Cerebellar nuclear complex (tissue), 1 donor: ENCODE measurements around the gene TXN.
"Not testable (repeated sequence)": the region's sequence is repeated elsewhere in the genome, so short reads cannot be mapped to it uniquely, and the experiment has no call there.

Experiments used
- DNase-seq, 2 experiments: peaks; one replicate each; lab custom pipeline; 2025; lab: John Stamatoyannopoulos, UW

Gene TXN

DNA sequence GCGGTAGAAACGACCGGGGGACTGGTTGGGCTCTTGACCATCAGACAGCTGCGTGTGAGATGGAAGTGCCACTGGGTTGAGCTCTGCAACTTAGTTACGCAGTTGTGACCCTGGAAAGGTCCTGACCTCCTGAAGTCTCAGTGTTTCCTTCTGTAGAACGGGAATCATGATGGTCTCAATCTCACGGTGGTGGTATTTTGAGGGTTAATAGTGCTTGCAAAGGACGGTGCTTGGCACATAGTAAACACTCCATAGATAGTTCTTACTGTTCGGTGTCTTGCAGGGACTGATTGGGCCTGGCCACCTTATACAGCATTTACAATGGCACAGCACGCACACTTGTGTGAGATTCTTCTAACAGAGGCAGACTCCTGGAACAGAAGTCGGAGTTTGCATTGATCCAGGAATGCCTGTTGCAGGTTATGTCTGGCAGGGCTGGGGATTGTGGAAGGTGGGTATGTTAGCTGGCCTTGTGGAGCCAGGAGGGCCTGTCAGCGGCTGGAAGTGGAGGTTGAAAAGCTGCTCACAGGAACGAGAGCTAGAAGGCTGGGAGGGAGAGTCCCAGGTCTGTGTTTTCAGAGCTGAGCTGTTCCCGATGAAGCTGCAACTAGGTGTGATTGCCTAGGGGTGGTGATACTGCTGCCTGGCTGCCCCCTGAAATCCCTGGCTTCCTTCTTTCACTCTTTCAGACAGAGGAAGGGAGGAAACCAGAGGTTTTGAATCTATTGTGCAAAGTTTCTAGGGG lies 962 bp upstream of the TXN start:
- DNase-seq = no peak

DNA sequence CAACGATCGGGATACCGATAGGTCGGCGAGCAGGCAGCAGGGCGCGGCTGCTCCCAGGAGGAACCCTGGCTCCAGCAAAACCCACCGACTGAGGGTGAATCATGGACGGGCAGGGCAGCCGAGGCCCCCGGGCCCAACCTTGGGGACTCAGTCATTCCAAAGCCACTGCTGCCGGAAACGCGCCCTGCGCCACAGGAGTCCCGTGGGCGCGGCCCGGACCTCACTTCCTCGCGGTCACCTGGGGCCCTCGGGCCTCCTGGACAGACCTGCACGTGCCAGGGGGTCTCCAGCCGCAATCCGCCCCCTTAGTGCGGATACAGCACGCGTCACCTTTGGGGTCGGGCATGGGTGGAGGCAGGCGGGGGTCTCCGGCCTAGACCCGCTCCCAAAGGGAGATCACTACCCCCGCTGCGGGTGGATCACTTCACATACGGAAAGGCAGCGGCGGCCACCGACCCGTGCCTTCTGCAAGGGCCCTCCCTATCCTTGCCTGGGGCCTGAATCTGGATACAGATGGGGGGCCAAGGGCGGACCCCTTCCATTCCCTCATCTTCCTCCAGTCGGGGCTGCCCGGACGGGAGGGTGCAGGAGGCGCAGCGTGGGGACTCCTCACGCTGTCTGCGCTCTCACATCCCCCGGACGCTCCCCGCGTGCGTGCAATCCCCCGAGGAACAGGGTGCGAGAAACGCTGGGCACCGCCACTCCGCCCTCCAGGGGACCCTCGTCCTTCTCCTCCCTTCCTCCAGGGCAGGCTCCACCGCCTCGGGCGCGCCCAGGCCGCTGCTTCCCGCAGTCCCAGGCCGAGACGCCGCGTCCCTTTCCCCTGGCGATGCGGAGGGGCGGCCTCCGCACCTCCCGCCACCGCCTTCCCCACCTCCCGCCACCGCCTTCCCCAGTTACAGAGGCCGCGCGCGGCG lies 586 bp downstream of the TXN start:
- no peak for DNase-seq

DNA sequence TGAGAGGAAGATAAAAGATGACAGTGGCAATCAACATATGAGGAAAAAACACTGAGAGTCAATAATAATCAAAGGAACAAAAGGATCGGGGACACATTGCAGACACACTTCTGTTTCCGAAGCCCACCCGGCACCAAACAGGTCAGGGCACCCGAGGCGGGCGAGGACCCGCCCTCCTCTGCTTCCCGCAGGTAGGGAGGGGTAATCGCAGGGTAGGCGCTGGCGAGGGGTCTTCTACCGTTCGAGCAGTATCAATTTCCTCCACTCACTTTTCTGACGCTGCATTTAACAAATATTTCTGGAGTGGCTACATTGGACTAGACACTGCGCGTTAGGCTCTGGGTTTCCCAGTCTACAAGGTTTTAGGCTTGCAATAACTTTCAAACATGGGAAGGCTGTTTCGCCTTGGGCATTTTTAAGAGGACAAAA lies 1.3 kb downstream of the TXN start:
- no peak for DNase-seq

DNA sequence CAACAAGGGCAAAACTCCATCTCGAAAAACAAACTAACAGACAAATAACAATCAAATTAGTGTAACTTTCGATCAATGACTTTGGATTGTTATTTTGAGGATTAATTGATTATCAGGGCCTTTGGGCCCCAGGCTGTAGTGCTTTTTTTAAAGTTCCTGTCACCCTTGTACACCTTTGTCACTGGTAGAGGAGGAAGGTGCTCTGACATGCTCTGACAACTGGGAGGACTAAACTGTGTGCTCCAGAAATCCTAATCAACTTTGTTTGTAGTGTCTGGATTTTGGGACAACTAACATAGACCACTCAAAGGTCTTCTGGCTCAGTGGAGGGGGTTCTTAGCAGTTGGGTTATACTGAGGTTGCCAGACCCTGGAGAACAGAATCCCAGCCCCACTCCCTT lies 1.8 kb downstream of the TXN start:
- no peak for DNase-seq

DNA sequence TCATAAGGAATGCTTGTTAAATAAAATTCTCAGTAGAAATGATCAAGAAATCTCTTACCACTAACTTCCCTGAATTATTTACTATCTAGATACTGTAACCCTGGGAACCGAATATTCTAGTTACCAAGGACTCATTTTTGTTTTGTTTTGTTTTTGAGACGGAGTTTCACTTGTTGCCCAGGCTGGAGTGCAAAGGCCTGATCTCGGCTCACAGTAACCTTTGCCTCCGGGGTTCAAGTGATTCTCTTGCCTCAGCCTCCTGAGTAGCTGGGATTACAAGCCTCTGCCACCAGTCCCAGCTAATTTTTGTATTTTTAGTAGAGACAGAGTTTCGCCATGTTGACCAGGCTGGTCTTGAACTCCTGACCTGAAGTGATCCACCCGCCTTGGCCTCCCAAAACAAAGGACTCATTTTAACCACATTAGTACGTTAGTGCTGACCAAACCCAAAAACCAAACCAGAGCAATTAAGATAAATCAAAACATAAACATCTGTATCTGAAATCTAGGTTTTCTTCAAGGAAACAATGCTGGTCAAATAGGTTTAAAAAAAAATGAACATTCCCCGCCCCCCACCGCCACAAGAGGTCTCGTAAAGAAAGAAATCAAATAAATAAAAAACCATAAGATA lies 3.7 kb downstream of the TXN start:
- DNase-seq = no peak

DNA sequence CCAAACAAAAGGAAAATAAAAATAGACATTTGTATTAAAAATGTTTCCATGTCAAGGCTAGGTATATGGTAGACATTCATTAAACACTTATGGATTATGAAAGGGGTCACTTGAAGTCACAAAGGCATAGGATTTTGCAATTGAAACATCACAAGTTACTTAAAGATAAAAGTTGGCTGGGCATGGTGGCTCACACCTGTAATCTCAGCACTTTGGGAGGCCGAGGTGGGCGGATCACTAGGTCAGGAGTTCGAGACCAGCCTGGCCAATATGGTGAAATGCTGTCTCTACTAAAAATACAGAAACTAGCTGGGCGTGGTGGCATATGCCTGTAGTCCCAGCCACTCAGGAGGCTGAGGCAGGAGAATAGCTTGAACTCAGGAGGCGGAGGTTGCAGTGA lies 4.5 kb downstream of the TXN start:
- DNase-seq = not testable (repeated sequence)

DNA sequence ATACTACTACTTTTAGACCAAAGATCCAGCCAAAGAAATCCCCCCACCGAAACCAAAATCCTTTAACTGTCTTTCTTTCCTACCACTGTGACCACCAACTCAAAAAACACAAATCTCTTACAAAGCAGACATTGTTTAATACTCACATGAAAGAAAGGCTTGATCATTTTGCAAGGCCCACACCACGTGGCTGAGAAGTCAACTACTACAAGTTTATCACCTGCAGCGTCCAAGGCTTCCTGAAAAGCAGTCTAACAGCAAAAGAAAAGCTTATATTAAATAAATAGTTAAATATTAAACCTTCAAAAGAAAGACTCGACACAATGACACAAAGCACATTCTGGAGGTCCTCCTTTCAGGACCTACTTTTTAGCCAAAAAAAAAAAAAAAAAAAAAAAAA lies 5.1 kb downstream of the TXN start:
- DNase-seq = no peak

DNA sequence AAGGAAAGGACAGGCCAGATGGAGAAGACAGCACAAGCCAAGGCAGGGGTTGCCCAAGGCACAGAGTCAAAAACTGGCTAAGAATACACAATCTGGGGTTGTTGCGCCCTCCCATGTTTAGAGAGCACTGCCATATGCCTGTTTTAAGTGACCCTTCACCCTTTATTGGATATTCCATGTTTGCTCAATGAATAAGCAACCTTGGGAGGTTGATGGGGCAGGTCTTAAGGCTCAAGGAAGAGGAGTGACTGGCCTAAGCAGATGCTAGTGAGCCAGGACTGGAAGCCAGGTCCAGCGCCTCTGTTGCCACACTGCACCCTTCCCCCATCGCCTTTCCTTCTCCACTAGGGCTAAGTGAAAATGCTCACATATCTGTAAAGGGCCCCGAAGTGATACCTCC lies 6.7 kb downstream of the TXN start:
- DNase-seq = no peak

DNA sequence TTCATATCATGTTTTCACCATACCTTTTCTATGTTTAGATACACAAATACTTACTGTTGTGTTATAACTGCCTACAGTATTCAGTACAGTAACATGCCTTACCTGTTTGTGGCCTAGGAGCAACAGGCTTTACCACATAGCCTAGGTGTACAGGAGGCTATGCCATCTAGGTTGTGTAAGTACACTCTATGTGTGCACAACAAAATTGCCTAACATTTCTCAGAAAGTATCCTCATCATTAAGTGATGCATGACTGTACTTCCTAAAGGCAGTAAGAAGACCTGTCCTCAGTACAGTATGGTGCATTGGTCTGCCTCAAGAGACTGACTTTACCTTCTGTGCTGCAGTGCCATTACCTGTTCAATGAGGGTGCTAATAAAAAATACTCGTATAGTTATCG lies 7.9 kb downstream of the TXN start:
- DNase-seq = no peak

DNA sequence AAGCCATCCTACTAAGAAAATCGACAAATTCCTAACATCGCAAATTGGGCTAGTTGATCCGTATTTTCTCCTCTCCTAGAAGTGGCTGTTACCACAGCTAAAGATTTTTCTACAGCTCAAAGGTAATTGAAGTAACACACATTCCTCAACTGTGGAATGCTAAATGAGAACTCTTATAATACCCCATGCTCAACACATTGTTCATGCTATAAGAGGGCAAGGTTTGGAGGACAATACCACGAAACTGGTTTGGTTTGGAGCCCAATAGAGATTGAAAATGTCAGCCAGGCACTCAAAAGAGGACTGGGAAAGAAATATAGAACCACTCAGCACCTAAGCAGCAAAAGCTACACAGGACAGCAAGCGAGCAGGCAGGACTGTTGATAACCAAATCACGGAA lies 10.1 kb downstream of the TXN start:
- DNase-seq = no peak

DNA sequence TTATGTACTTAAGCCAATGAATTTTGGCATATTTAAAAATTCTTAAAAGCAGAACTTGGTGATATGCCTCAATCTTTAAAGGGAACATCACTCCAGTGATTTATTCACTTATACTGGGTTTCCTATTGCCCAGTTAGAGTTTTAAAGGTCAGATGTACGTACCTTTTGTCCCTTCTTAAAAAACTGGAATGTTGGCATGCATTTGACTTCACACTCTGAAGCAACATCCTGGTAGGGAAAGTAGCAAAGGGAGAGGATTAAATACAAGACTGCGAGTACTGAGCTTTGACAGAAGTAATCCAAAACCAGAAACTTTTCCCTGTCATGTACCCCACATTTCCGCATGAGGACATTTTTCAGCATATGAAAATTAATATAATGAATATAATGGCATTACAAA lies 11.7 kb downstream of the TXN start:
- DNase-seq = no peak

DNA sequence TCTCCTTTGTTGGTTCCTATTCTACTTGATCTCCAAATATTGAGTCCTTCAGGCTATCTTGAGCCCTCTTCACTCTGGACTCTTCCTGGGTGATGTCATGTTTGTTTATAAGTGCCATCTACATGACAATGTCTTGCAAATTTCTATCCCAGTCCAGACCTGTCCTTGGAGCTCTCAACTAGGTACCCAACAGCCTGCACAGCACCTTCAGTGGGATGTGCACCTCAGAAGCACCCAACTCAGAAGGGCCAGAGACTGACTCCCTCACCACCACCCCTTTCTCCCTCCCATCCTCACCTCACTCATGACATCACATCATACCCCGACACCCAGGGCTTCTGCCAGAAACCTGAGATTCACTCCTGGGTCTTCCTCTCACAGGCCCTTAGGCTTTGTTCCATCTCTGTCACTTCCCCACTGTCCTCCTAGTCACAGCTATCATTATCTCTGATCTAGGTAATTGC lies 14.4 kb downstream of the TXN start:
- no peak for DNase-seq

DNA sequence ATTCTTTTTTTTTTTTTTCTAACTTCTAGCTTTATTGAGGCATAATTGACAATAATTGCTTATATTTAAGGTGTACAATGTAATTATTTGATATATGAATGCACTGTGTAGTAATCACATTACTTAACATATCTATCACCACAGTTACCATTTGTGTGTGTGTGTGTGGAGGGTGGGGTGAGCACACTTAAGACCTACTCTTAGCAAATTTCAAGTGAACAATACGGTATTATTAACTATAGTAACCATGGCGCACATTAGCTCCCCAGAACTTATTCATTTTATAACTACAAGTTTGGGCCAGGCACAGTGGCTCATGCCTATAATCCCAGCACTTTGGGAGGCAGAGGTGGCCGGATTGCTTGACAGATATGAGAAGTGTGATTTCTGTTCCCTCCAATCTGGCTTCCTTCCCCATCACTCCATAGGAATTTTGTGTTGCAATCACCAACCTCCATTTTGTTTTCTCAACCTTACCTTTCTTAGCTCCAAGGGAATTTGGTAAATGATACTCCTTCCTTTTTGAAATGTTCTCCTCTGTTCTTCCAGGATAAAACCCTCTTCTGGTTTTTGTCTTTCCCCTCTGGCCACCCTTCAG lies 14.9 kb downstream of the TXN start:
- no peak for DNase-seq

DNA sequence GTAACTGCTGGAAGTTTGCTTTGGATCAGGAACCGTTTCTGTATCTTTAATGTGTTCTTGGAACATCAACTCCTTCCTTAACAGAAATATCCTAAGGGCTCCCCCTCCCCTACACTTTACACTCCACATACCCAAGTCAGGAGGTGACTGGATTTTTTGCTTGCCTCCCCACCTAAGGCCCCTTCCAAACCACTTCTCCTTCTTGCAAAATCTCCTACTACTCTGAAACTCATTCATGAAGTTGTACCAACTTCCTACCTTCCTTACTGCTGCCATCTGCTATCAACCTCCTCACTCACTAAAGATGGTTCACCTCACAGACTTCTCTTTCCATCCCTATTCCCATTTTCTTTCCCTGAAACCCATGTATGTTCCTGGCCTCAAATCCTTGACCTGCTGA lies 16.1 kb downstream of the TXN start:
- no peak for DNase-seq

DNA sequence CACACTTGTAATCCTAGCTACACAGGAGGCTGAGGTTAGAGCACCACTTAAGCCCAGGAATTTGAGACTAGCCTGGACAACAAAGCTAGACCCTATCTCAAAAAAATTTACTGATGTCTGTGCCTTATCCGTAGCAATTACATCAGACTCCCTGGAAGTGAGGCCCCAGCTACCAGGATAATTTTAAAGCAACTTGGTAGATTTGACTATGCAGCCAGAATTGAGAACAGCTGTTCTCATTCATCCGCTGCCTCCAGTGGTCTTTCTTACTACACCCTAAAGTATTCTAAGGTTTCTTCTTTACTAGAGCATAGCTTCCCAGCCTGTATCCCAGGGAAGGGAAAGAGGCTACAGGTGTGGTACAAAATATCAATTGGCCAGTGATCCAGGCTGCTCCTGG lies 28.0 kb downstream of the TXN start:
- DNase-seq = no peak

DNA sequence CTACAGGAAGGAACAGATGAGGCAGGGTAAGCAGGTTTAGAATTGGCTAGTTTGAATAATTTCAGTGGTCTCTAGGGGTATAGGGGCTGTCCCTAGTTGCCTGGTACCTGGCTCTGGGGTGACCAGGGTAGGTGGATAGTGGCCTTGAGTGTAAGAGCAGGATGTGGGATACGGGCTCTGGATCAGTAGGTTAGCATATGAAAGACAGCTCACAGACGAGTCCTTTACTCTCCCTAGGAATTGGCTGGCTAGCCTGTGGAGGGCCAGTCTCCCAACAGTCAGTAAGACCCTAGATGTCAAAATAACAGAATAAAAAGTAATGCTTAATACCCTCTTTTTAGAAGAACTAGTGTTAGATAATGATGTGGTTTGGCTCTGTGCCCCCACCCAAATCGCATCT lies 31.7 kb downstream of the TXN start:
- DNase-seq = no peak

DNA sequence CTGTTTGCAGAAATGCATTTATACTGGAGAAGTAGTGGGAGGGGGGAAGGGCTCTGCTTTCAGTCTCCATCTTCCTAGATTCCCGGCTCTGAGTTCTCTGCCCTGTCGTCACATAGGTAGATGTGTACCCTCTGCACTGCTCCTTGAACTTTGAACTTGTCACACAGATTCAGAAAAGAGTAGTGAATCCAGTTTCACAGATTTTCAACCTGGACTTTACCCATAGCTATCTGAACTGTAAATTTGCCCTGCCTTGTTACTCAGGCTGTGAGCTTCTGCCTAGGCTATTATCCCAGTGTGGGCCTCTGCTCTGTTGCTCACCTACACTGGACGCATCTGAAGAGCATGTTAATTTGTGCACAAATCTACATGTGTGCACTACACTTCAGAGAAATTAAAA lies 35.5 kb downstream of the TXN start:
- no peak for DNase-seq

DNA sequence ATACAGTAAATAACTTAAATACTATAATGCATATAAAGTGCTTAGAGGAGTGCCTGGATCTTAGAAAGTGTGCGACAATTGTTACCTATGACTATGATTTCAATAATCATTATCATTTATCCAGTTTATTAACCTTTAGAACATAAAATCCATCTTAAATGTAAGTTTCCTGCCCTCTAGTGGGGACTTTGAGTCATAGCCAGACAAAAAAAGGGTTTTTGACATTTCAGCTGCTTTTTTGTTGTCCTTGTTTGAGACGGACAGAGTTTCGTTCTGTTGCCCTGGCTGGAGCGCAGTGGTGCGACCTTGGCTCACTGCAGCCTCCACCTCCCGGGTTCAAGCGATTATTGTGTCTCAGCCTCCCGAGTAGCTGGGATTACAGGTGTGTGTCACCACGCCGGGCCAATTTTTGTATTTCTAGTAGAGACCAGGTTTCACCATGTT lies 38.6 kb downstream of the TXN start:
- no peak for DNase-seq

DNA sequence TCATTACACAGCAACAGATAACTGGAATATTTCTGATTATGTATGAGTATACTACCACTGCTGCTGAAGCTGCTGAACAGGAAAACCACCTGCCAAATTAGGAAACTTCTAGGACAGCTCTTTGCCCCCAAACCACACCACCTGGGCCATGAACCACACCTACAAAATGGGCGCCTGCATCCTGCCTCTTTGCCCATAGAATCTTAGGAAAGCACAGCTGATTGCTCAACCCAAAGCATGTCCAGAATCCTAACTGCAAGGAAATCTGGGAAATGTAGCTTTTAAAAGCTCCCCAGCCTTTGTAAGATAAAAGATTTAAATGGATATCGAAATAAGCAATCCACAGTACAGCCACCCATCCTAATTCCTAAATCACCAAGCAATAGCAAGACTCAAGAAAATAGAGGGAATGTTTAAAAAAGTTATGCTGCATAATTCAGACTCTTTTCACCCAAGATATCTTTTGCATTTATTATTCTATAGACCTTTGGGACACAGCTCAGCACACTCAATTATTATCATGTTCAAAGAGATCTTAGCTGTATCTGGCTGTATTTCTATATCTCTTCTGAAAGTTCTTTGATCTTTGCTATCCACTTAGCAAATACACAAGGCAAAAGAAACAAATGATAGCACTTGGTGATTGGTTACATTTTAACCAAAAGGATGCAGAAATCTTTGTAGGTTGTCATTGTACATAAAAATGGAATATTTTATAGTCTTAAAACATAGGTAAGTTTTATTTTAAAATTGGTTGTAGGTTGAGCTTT lies 41.5 kb downstream of the TXN start:
- no peak for DNase-seq

DNA sequence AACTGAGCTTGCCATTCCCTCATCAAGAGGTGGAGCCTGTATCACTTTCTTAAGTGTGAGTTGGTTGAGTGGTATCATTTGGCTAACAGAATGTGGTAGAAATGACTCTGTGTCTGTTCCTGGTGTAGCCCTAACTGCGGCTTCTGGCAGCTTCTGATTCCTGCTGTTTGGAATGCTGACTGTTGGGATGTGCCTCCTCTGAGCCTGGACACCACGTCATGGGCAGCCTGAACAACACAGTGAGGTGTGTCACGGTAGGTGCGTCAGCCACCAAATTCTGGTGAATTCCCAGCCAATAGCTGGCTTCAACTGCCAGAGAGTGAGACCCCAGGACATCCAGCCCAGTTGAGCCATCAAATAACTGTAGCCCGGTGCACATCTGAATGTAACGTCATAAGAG lies 42.2 kb downstream of the TXN start:
- no peak for DNase-seq

DNA sequence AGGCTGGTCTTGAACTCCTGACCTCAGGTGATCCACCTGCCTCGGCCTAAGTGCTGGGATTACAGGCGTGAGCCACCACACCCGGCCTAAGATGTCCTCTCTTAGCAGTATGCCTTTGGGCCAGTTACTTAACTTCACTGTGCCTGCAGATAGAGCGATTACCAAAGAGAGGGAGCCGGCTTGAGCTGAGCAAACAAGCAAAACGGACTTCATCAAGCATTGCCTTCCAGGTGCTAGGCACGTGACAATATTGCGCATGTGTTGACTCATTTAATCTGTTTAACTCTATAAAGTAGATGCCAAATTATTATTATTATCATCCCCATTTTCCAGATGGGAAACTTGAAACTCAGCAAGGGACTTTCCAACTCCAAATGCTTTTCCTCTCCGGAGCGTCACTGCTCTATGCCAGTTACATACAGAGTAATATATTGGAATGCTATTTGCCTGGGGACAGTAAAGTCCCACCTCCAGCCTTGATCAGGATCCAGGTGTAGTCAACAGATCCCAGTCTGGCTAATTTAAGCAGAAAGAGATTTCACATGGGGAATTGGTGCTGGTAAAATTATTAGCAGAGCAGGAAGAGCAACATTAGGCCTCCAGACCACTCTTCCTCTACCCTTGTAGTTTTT lies 42.8 kb downstream of the TXN start:
- no peak for DNase-seq
